GM12874 (cell line): ENCODE results near the gene MT1F.

ENCODE experiments used
- TF ChIP-seq, protein P1 (sequence below): IDR thresholded peaks from 2 replicates; pipeline ENCODE4 v1.5.1; 2011; ENCODE audit warnings: low read depth, mild to moderate bottlenecking, control low read depth, low read length, moderate library complexity; ENCODE audit not compliant: insufficient read depth

Gene MT1F

DNA sequence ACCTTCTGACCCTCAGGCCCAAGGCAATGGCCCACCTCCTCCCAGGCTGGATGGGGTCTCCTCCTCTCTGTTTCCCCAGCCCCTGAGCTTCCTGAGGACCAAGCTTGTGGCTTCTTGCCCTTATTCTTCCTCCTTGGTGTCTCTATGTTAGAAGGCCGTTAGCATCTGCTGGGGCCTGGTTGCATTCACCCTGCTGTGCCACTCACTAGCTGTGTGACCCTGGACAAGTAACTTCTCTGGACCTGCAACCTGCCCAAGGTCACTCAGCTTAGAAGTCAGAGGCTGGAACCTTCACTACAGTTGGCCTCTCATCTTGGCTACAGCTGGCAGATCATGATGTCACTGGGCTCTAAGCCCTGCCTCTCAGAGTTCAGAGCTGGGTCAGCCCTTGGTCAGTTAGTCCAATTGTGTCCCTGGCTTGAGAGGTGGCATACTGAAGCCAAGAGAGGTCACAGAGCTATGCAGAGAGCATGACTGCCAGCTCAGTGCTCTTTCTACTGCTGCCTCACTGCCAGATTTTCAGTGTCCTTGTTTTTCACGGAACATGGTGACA, 46.4 kb upstream of the MT1F start:
- TF ChIP-seq, protein P1, sequence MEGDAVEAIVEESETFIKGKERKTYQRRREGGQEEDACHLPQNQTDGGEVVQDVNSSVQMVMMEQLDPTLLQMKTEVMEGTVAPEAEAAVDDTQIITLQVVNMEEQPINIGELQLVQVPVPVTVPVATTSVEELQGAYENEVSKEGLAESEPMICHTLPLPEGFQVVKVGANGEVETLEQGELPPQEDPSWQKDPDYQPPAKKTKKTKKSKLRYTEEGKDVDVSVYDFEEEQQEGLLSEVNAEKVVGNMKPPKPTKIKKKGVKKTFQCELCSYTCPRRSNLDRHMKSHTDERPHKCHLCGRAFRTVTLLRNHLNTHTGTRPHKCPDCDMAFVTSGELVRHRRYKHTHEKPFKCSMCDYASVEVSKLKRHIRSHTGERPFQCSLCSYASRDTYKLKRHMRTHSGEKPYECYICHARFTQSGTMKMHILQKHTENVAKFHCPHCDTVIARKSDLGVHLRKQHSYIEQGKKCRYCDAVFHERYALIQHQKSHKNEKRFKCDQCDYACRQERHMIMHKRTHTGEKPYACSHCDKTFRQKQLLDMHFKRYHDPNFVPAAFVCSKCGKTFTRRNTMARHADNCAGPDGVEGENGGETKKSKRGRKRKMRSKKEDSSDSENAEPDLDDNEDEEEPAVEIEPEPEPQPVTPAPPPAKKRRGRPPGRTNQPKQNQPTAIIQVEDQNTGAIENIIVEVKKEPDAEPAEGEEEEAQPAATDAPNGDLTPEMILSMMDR: no peak

DNA sequence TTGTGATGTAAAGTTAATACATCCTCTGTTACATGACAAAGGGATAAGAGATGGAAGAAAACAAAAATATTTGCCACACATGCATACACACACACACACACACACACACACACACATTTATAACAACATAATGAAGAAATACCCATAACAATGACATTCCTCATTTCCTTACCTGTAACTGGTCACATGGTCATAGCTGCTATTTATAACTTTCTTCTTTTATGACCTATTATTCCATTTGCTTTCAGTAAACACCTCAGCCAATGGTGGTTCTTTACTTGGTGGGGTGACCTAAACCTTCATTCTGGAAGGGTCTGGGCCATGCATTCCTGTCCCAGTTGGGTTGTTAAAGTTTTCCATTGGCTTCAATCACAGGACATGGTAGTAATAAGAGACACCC, 44.1 kb upstream of the MT1F start:
- TF ChIP-seq, protein P1: no peak

DNA sequence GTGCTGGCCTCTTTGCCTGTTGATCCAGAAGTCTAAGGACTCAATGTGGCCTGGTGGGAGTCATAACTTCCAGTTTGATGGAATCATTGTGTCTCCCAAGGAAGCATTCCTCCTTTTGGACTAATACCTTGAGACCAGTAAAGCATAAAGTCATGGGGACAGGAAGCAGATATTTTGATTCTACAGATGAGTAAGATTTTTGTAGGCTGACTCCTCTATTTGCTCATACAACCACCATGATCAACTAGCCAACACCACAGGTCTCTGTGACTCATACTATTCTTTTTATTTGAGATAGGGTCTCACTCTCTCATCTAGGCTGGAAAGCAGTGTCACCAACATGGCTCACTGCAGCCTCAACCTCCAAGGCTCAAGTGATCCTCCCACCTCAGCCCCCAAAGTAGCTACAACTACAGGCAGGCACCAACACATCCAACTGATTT, 43.2 kb upstream of the MT1F start:
- TF ChIP-seq, protein P1: no peak

DNA sequence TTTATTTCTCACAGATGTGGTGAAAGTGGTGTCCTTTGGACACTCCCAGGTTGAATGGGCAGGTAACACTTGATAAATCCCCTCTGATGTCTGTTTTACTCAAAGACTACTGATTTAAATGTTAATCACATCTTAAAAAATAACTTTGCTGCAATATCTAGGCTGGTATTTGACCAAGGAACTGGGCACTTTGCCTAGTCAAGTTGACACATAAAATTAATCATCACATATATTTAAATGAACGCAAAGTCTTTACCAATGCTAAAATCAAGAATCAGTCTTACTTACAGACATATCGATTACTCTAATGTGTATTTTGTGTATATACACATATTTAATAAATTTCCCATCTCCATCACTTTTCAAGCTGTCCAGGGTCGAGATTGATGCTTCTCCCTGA, 42.4 kb upstream of the MT1F start:
- TF ChIP-seq, protein P1: no peak

DNA sequence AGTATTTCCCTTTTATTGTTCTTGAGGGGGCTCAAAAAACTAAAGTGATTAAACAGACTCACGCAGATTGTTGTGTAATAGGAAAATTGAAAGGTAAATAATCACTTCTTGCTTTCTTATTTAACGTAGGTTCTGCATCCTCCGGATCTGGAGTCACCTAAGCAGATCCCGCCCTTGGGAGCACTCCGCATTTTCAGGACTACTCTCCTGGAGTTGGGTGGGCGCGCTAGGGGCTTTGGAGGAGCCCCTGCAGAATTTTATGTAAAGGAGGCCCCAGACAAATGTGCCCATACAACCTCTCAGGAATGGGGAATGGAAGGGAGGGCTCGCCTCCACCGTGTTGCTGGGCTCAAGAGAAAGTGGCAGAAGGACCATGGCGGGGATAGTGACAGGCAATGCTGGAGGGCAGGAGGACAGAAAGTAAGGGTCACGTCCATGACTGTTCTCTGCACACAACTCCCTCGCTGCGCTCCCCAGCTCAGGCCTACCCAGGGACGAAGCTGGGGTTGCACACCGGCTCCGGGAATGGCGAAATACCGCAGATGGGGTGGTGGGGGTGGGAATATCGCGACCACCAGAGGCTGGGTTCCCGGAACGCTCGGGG, 41.0 kb upstream of the MT1F start:
- TF ChIP-seq, protein P1: no peak

DNA sequence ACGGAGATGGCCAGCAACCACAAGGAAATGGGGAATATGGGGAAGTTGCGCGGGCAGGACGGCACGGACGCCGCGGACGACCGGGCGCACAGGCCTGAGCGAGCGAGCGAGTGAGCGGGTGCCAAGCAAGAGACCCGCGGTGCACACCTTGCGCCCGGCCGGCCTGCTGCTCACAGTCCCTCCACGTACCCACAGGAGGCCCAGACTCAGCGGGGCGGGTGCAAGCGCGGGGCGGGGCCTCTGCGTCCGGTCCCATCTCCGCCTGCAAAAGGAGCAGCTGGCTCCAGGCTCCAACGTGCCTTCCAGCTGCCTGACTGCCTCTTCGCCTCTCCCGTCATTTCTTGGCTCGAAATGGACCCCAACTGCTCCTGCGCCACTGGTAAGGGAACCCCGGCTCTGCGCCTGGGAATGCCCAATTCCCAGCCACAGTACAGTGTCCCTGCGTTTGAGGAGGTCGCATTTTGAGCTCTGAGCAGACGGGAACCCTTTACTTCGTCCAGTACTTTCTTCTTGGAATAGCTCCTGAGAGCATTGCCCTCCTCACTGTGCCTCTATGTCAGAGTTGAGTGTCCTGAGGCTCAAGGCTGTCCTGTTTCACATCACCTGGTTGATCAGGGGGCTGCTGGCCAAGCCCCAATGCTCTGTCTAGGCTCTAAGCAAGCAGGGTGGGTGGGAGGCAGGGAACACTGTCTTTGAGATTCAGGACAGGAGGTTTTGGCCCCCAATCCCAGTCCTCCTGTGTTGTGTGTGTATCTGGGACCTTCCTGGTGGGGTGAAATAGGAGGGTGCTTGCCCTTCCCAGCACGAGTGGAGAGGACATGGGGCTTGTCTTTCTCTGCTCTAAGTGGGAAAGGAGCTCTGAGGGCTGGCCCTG, 40.3 kb upstream of the MT1F start:
- TF ChIP-seq, protein P1: no peak

DNA sequence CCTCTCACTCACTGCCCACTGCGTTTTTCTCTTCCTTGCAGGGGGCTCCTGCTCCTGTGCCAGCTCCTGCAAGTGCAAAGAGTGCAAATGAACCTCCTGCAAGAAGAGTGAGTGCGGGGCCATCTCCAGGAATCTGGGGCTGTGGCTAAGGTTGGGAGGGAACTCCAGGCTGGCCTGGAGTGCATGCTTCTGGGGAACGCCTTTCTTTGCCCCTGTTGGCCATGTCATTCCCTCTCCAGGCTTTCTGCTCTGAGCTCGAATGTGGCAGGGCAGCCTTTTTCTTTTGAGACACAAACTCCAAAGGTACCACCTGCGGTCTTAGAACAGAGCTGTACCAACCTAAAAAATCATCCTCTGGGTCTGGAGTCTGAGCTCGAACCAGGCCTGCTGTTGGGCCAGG, 39.6 kb upstream of the MT1F start:
- TF ChIP-seq, protein P1: no peak
